ENCODE data around the gene LRRC8D.
A peak's percentile ranks its signal among the peaks of the same experiment; 100 is the strongest.

The LRRC8D gene

GRCh38 chr1:89877756-89878155, 56.9 kb downstream of the LRRC8D start:
- H2AFZ ChIP-seq (ENCODE audit: low read depth, low read length): no peak overlapping the region
- H3K4me3 ChIP-seq (ENCODE audit: insufficient read depth in 1 of 2, low read depth in 1 of 2, low read length in 2 of 2): no peak overlapping the region
- no peak overlapping the region for H3K9ac ChIP-seq (ENCODE audit: low read length)
- peaks cover 0 to 4% of the 10 kb centered on the region in 2 experiments for H3K36me3 ChIP-seq (ENCODE audit: control insufficient read depth in 1 of 2, insufficient read depth in 2 of 2, low read depth in 1 of 2, low read length in 2 of 2)
- H3K4me1 ChIP-seq (ENCODE audit: control insufficient read depth, insufficient read depth, low read depth, low read length): no peaks in the 10 kb centered on the region
- no peak overlapping the region for H2BK5ac ChIP-seq (ENCODE audit: low read depth, low read length, poor library complexity, severe bottlenecking)
- no peak overlapping the region for H3K4me2 ChIP-seq (ENCODE audit: low read length, poor library complexity, severe bottlenecking)
- DNase-seq: no peak
- no peak overlapping the region for H3K14ac ChIP-seq (ENCODE audit: low read length in 2 of 2)
- 93% methylated on average over 2 of the region's 2 CpGs for WGBS
- H3K23ac ChIP-seq (ENCODE audit: low read length in 2 of 2): no peak overlapping the region
- H2BK12ac ChIP-seq (ENCODE audit: low read length in 2 of 2): no peak overlapping the region
- no peak overlapping the region for H4K8ac ChIP-seq (ENCODE audit: low read length)
- peaks cover 27% of the 10 kb centered on the region for H3K79me1 ChIP-seq (replicated peaks; ENCODE audit: low read length, poor library complexity, severe bottlenecking)
- H2BK120ac ChIP-seq (ENCODE audit: low read depth, low read length): no peak overlapping the region
- H4K91ac ChIP-seq (ENCODE audit: low read length): no peak overlapping the region
- no peak overlapping the region for H2BK15ac ChIP-seq (ENCODE audit: low read depth, poor library complexity, severe bottlenecking)
- no peak overlapping the region for H3K18ac ChIP-seq (ENCODE audit: low read depth in 1 of 2, low read length in 2 of 2)
- H3K27me3 ChIP-seq (ENCODE audit: control insufficient read depth in 1 of 2, insufficient read depth in 1 of 2, low read length in 2 of 2): no peaks in the 10 kb centered on the region
- H3K27ac ChIP-seq (ENCODE audit: low read length, poor library complexity, severe bottlenecking): no peak overlapping the region
- peaks cover 13% of the 10 kb centered on the region for H3K9me3 ChIP-seq (ENCODE audit: control insufficient read depth, low read length)
- no peak overlapping the region for H2AK5ac ChIP-seq (ENCODE audit: low read length, severe bottlenecking)
- H3K4ac ChIP-seq (ENCODE audit: low read depth in 1 of 2, low read length in 2 of 2): no peak overlapping the region

DNA sequence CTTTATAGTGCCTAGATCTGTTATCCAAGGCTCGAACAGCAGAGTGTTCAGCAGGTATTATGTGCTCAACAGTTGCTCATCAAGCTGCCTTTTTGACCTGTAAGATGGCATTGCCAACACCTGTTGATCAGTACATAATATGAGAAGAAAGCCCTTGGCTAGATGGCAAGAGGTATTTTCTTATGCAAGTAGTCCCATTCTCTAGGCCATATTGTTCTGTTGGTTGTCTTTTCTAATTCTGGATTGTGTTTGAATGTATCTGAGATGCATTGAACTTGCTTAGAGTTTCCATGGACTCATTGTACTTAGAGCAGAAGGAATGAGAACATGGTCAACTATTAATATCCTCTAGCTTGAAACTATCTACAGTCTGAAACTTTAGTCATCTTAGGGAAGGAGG, 57.4 kb downstream of the LRRC8D start:
- no peaks in the 10 kb centered on the region for H3K27me3 ChIP-seq (ENCODE audit: control insufficient read depth in 1 of 2, insufficient read depth in 1 of 2, low read length in 2 of 2)
- H4K91ac ChIP-seq (ENCODE audit: low read length): no peak overlapping the region
- no peak overlapping the region for H4K8ac ChIP-seq (ENCODE audit: low read length)
- no peak overlapping the region for H2BK12ac ChIP-seq (ENCODE audit: low read length in 2 of 2)
- H3K27ac ChIP-seq (ENCODE audit: low read length, poor library complexity, severe bottlenecking): no peak overlapping the region
- no peak overlapping the region for H2AFZ ChIP-seq (ENCODE audit: low read depth, low read length)
- no peak overlapping the region for H2BK120ac ChIP-seq (ENCODE audit: low read depth, low read length)
- no peak overlapping the region for H3K4me2 ChIP-seq (ENCODE audit: low read length, poor library complexity, severe bottlenecking)
- no peak overlapping the region for H2BK5ac ChIP-seq (ENCODE audit: low read depth, low read length, poor library complexity, severe bottlenecking)
- H3K18ac ChIP-seq (ENCODE audit: low read depth in 1 of 2, low read length in 2 of 2): no peak overlapping the region
- DNase-seq: no peak
- peaks cover 29% of the 10 kb centered on the region for H3K79me1 ChIP-seq (replicated peaks; ENCODE audit: low read length, poor library complexity, severe bottlenecking)
- H2AK5ac ChIP-seq (ENCODE audit: low read length, severe bottlenecking): no peak overlapping the region
- H3K36me3 ChIP-seq (ENCODE audit: control insufficient read depth in 1 of 2, insufficient read depth in 2 of 2, low read depth in 1 of 2, low read length in 2 of 2): peaks cover 0 to 4% of the 10 kb centered on the region in 2 experiments
- H3K9me3 ChIP-seq (ENCODE audit: control insufficient read depth, low read length): peaks cover 13% of the 10 kb centered on the region
- no peak overlapping the region for H3K4ac ChIP-seq (ENCODE audit: low read depth in 1 of 2, low read length in 2 of 2)
- H3K14ac ChIP-seq (ENCODE audit: low read length in 2 of 2): no peak overlapping the region
- 94% methylated on average over 1 of the region's 1 CpG for WGBS
- no peak overlapping the region for H3K4me3 ChIP-seq (ENCODE audit: insufficient read depth in 1 of 2, low read depth in 1 of 2, low read length in 2 of 2)
- no peak overlapping the region for H3K9ac ChIP-seq (ENCODE audit: low read length)
- H2BK15ac ChIP-seq (ENCODE audit: low read depth, poor library complexity, severe bottlenecking): no peak overlapping the region
- no peak overlapping the region for H3K23ac ChIP-seq (ENCODE audit: low read length in 2 of 2)
- no peaks in the 10 kb centered on the region for H3K4me1 ChIP-seq (ENCODE audit: control insufficient read depth, insufficient read depth, low read depth, low read length)

GRCh38 chr1:89880679-89881078, 59.8 kb downstream of the LRRC8D start:
- H3K18ac ChIP-seq (ENCODE audit: low read depth in 1 of 2, low read length in 2 of 2): no peak overlapping the region
- no peak for DNase-seq
- WGBS: no CpG with 5 or more reads among the region's 1 CpG

DNA sequence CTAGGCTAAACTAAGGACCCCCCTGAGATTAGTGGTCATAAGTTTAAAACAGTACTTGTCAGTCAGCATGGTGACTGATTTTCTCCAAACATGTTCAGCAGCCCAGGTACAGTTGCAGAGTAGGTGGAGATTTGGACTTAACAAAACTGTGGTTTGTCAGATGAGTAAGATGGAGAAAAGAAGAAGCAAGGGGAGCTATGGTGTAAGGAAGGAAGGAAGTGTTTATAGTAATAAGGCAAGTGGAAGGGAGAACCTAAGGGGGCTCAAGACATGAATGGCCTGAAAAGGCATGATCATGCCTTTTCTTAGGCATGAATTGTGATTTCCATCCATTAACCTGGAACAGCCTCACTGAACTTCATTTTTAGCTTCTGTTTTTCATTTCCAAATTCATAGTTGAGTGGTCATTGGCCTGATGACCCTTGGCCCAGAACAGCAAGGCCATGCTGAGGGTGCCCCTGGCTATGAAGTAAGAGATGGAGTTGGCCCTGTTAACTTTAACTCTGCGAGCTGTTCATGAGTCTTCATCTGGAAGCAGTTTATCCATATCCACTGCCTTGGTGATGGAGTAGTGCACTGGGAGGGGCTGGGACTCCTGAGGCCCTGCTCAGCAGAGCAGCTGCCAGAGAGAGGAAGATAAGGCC, 60.7 kb downstream of the LRRC8D start:
- Histone ChIP-seq H3K9ac (ENCODE audit: low read length) (no peak overlapping the region), H3K27ac (ENCODE audit: low read length, poor library complexity, severe bottlenecking) (no peak overlapping the region), H3K4ac (ENCODE audit: low read depth in 1 of 2, low read length in 2 of 2) (no peak overlapping the region), H3K36me3 (ENCODE audit: control insufficient read depth in 1 of 2, insufficient read depth in 2 of 2, low read depth in 1 of 2, low read length in 2 of 2) (peaks cover 0 to 4% of the 10 kb centered on the region in 2 experiments), H3K4me1 (ENCODE audit: control insufficient read depth, insufficient read depth, low read depth, low read length) (peaks cover 2% of the 10 kb centered on the region), H2BK120ac (ENCODE audit: low read depth, low read length) (no peak overlapping the region), H3K79me1 (replicated peaks; ENCODE audit: low read length, poor library complexity, severe bottlenecking) (peaks cover 31% of the 10 kb centered on the region), H2BK12ac (ENCODE audit: low read length in 2 of 2) (peak overlapping the region in 1 of 2 experiments; percentile 31), H2AFZ (ENCODE audit: low read depth, low read length) (no peak overlapping the region), H3K27me3 (ENCODE audit: control insufficient read depth in 1 of 2, insufficient read depth in 1 of 2, low read length in 2 of 2) (no peaks in the 10 kb centered on the region), H4K8ac (ENCODE audit: low read length) (no peak overlapping the region), H4K91ac (ENCODE audit: low read length) (no peak overlapping the region), H3K18ac (ENCODE audit: low read depth in 1 of 2, low read length in 2 of 2) (no peak overlapping the region), H2BK5ac (ENCODE audit: low read depth, low read length, poor library complexity, severe bottlenecking) (no peak overlapping the region), H2AK5ac (ENCODE audit: low read length, severe bottlenecking) (no peak overlapping the region), H3K4me2 (ENCODE audit: low read length, poor library complexity, severe bottlenecking) (no peak overlapping the region), H3K14ac (ENCODE audit: low read length in 2 of 2) (no peak overlapping the region), H3K4me3 (ENCODE audit: insufficient read depth in 1 of 2, low read depth in 1 of 2, low read length in 2 of 2) (no peak overlapping the region), H3K23ac (ENCODE audit: low read length in 2 of 2) (no peak overlapping the region), H2BK15ac (ENCODE audit: low read depth, poor library complexity, severe bottlenecking) (no peak overlapping the region), H3K9me3 (ENCODE audit: control insufficient read depth, low read length) (peaks cover 13% of the 10 kb centered on the region)
- no peak for DNase-seq
- WGBS: 100% methylated on average over 1 of the region's 1 CpG

More at GRCh38 chr1:89880679-89881078, 59.8 kb downstream of the LRRC8D start:
- Histone ChIP-seq H2BK120ac (ENCODE audit: low read depth, low read length) (no peak overlapping the region), H3K4ac (ENCODE audit: low read depth in 1 of 2, low read length in 2 of 2) (no peak overlapping the region), H3K36me3 (ENCODE audit: control insufficient read depth in 1 of 2, insufficient read depth in 2 of 2, low read depth in 1 of 2, low read length in 2 of 2) (peaks cover 0 to 4% of the 10 kb centered on the region in 2 experiments), H4K91ac (ENCODE audit: low read length) (no peak overlapping the region), H3K23ac (ENCODE audit: low read length in 2 of 2) (no peak overlapping the region), H3K14ac (ENCODE audit: low read length in 2 of 2) (no peak overlapping the region), H3K4me1 (ENCODE audit: control insufficient read depth, insufficient read depth, low read depth, low read length) (peaks cover 2% of the 10 kb centered on the region), H3K27me3 (ENCODE audit: control insufficient read depth in 1 of 2, insufficient read depth in 1 of 2, low read length in 2 of 2) (no peaks in the 10 kb centered on the region), H2BK15ac (ENCODE audit: low read depth, poor library complexity, severe bottlenecking) (no peak overlapping the region), H3K9me3 (ENCODE audit: control insufficient read depth, low read length) (peaks cover 13% of the 10 kb centered on the region), H3K27ac (ENCODE audit: low read length, poor library complexity, severe bottlenecking) (no peak overlapping the region), H2AFZ (ENCODE audit: low read depth, low read length) (no peak overlapping the region), H2BK12ac (ENCODE audit: low read length in 2 of 2) (no peak overlapping the region), H2BK5ac (ENCODE audit: low read depth, low read length, poor library complexity, severe bottlenecking) (no peak overlapping the region), H2AK5ac (ENCODE audit: low read length, severe bottlenecking) (no peak overlapping the region), H3K9ac (ENCODE audit: low read length) (no peak overlapping the region), H3K79me1 (replicated peaks; ENCODE audit: low read length, poor library complexity, severe bottlenecking) (peaks cover 36% of the 10 kb centered on the region), H3K4me3 (ENCODE audit: insufficient read depth in 1 of 2, low read depth in 1 of 2, low read length in 2 of 2) (no peak overlapping the region), H3K4me2 (ENCODE audit: low read length, poor library complexity, severe bottlenecking) (no peak overlapping the region), H4K8ac (ENCODE audit: low read length) (no peak overlapping the region)
